ENCODE results near the gene DDX50.

The DDX50 gene

DNA sequence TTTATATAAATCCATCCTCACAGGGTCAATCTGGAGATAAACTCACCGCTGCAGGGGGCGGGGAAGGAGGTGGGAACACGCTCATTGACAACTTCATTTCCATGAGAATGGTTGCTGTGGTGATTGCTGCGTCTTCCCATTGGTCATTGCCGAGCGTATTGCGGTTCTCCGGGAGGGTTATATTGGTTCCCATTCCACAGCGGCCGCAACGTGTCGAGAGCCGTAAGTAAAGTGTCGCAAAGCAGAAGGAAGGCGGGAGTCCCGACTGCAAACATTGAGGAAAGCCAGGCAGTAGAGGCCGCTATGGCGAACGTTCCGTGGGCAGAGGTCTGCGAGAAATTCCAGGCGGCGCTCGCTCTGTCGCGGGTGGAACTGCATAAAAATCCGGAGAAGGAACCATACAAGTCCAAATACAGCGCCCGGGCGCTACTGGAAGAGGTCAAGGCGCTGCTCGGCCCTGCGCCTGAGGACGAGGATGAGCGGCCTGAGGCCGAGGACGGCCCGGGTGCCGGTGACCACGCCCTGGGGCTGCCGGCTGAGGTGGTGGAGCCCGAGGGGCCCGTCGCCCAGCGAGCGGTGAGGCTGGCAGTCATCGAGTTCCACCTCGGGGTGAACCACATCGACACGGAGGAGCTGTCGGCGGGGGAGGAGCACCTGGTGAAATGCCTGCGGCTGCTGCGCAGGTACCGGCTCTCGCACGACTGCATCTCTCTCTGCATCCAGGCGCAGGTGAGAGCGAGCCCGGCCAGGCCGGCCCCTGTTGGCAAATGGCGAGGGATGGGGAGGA is 87.6 kb downstream of the DDX50 start, which contains the start of gene KIFBP:
KIFBP (plus strand) TSS at position 274 of the 787 bp plus-strand sequence; CDS start at position 304, 30 bp downstream.
- peak; percentile 96 for DNase-seq

DNA sequence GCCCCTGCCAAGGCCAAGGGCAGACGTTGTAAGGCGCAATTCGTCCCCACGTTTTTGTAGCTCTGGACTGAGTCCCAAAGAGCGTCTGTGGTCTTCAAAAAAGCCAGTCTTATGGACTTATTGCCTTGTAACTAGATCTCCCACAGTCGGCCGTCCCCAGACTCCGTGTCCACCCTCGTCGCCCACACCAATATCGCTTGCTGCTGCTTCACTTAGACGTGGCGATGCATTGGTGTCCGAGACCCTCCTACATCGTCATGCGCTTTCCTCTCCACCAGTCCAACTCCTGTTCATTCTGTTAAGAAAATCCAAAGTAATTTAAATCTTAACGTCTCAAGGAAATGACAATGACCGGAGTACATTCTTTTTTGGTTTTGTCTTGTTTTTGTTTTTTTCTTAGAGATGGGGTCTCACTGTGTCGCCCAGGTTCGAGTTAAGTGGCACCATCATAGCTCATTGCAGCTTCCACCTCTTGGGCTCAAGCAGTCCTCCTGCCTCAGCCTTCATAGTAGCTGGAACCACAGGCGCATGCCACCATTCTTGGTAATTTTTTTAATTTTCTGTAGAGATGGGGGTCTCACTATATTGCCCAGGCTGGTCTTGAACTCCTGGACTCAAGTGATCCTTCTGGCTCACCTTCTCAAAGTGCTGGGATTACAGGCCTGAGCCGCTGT is 88.3 kb downstream of the DDX50 start:
- no peak for DNase-seq

DNA sequence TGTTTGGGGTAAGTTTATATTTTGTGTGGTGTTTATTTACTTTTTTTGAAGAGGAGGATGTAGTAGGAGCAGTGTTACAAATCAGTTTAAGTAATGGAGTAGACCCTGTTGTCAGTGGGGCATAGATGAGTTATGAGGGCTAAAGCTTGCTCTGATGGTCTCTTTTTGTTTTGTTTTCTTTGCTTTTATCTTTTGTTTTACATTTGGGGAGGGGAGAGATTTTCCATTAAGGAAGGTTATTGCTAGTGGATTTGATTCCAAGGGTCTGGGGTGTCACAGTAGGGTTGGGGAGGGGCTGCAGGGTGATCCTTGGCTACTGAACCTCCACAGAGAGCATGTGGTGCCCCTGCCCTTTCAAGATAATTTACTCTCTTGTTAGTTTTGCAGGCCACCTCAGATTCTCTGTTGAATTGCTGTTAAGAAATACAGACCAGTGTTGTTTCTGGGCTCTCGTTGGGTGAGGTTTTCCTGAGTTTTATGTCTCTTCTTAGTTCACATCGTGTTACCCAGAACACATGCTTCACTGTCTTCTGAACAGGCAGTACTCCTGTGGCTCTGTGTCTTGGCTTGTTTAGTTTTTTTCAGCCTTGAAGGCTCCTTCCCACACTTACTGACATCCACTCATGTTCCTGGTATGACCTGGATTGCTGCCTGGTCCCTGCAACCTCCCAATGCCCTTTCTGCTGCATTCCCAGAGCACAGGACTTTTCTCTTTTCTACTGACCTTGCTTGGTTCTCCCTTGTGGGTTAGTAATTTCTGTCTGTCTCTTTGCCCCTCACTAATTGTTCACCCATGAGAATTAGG is 91.7 kb downstream of the DDX50 start:
- DNase-seq: no peak
